Activated naive CD8-positive, alpha-beta T cell (primary cell): Measurements from ENCODE around the gene VPS13D.
"Not testable (repeated sequence)": the region's sequence is repeated elsewhere in the genome, so short reads cannot be mapped to it uniquely, and the experiment has no call there.

ENCODE experiments used
- H3K27ac Mint-ChIP-seq: one replicate; pipeline ENCODE4 v1.8.0; 2021; ENCODE audit warnings: mixed read lengths
- H3K27me3 Mint-ChIP-seq: one replicate; pipeline ENCODE4 v1.8.0; 2021; ENCODE audit warnings: mixed read lengths
- H3K36me3 Mint-ChIP-seq: one replicate; pipeline ENCODE4 v1.8.0; 2021; ENCODE audit warnings: mixed read lengths
- H3K4me1 Mint-ChIP-seq: one replicate; pipeline ENCODE4 v1.8.0; 2021; ENCODE audit warnings: low read depth, mixed read lengths
- H3K4me3 Mint-ChIP-seq: one replicate; pipeline ENCODE4 v1.8.0; 2021; ENCODE audit warnings: mild to moderate bottlenecking, mixed read lengths
- H3K9me3 Mint-ChIP-seq: one replicate; pipeline ENCODE4 v1.8.0; 2021; ENCODE audit warnings: low read depth, mixed read lengths

Gene VPS13D

DNA sequence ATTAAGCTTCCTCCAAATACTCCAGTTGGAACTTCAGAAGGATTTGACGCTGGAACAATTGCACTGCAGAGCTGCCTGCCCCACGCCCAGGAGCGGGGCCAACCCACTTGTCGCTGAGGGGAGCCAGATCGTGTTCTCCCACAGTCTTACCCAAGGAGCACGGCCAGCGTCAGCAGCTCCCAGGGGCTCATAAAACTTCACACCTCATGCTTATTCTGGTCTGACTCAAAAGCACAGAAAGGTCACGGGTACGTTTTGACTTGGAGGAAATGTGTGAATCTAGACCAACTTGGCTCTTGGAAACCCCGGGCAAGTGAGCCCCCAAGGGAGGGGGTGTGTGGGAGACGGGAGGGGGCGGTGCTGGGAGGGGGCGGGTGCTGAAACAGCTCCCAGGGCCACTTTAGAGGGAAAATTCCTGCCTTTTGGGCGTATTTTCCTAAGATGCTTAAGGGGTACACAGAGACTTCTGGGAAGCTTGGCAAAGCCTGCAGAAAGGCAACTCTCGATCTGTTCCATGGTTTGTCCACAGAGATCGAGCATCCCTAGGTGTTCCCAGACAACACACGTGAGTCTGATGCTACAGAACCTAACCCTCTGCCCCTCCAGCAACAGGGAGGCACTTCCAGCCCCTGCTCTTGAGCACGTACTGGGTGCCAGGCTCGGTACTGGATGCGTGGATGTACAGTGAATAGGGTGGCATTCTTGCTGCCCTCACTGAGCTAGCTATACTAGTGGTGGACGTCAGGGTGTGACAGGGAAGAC, 289.3 kb downstream of the VPS13D start:
- no peaks in the 10 kb centered on the region for H3K9me3 Mint-ChIP-seq
- H3K27ac Mint-ChIP-seq: peak overlapping the region; percentile 92

DNA sequence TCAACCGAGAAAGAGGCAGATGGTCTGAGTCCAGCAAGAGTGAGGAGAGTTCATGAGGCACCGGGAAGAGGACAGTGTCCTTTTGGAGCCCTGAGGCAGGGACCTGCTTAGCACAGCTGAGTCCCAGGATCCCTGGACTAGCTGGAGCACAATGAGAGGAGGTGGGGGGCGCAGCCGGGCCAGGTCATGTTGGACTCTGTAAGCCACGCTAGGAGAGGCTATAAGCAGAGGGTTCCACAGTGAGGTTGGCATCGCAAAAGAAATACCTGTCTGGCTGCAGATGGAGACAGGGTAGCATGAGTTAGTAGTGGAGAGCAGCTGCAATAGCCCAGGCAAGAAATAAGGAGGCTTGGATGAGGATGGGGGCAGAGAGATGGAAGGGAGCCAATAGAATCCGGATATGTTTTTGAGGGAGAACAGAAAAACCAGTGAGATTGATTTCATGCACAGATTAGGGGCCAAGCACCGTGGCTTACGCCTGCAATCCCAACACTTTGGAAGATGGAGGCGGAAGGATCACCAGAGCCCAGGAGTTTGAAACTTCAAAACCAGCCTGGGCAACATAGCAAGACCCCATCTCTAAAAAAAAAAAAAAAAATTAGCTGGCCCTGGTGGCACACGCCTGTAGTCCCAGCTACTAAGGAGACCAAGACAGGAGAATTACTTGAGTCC, 290.0 kb downstream of the VPS13D start:
- Mint-ChIP-seq H3K27ac (peak overlapping the region; percentile 92), H3K36me3 (peaks cover 13% of the 10 kb centered on the region), H3K27me3 (no peaks in the 10 kb centered on the region)

More for the DNA sequence above, 289.3 kb downstream of the VPS13D start:
- H3K36me3 Mint-ChIP-seq: peaks cover 17% of the 10 kb centered on the region
- H3K4me1 Mint-ChIP-seq: peaks cover 36% of the 10 kb centered on the region
- H3K4me3 Mint-ChIP-seq: peak overlapping the region; percentile 65
- no peaks in the 10 kb centered on the region for H3K27me3 Mint-ChIP-seq

GRCh38 chr1:12521096-12521495, 291.3 kb downstream of the VPS13D start:
- no peaks in the 10 kb centered on the region for H3K9me3 Mint-ChIP-seq
- H3K4me1 Mint-ChIP-seq: peaks cover 29% of the 10 kb centered on the region
- peaks cover 13% of the 10 kb centered on the region for H3K36me3 Mint-ChIP-seq
- no peaks in the 10 kb centered on the region for H3K27me3 Mint-ChIP-seq
- peak overlapping the region; percentile 34 for H3K27ac Mint-ChIP-seq
- H3K4me3 Mint-ChIP-seq: no peak overlapping the region

More for the DNA sequence above, 290.0 kb downstream of the VPS13D start:
- Mint-ChIP-seq H3K9me3 (no peaks in the 10 kb centered on the region), H3K4me1 (peaks cover 30% of the 10 kb centered on the region), H3K4me3 (no peak overlapping the region)

DNA sequence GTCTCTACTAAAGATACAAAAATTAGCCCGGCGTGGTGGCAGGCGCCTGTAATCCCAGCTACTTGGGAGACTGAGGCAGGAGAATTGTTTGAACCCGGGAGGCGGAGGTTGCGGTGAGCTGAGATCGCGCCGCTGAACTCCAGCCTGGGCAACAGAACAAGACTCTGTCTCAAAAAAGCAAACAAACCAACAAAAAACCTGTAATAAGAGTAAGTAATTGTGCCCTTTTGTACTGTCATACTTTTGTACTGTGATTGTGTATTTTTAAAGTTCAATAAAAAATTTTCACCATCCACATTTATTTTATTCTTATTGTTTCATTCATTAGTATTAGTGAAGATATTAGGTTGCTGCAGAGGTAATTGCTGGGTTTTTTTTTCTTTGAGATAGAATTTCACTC, 292.9 kb downstream of the VPS13D start:
- not testable (repeated sequence) for H3K9me3 Mint-ChIP-seq, H3K4me3 Mint-ChIP-seq, H3K27me3 Mint-ChIP-seq, H3K36me3 Mint-ChIP-seq, H3K27ac Mint-ChIP-seq
- H3K4me1 Mint-ChIP-seq: peaks cover 21% of the 10 kb centered on the region

DNA sequence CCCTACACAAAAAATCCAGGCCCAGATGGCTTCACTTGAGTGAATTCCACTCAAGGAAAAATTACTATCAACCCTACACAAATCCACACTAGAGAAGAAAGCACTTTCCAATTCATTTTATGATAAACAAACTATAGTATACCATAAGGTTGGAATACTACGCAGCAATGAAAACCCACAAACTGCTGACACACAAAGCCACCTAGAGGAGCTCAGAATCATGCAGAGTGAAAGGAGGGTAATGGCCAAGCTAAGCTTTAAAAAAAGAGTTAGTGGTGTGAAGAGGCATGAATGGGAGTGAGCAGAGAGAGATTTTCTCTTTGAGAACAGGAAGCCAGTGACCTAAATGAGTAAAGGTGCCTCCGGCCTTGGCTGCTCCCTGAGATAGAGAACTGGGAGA, 294.4 kb downstream of the VPS13D start:
- no peak overlapping the region for H3K4me3 Mint-ChIP-seq
- H3K27me3 Mint-ChIP-seq: no peaks in the 10 kb centered on the region
- peaks cover 6% of the 10 kb centered on the region for H3K36me3 Mint-ChIP-seq
- no peaks in the 10 kb centered on the region for H3K9me3 Mint-ChIP-seq
- peaks cover 15% of the 10 kb centered on the region for H3K4me1 Mint-ChIP-seq
- no peak overlapping the region for H3K27ac Mint-ChIP-seq

GRCh38 chr1:12525311-12526181, 295.7 kb downstream of the VPS13D start:
- Mint-ChIP-seq H3K4me3 (no peak overlapping the region), H3K27ac (no peak overlapping the region), H3K27me3 (no peaks in the 10 kb centered on the region), H3K36me3 (no peaks in the 10 kb centered on the region), H3K9me3 (no peaks in the 10 kb centered on the region), H3K4me1 (peaks cover 14% of the 10 kb centered on the region)

DNA sequence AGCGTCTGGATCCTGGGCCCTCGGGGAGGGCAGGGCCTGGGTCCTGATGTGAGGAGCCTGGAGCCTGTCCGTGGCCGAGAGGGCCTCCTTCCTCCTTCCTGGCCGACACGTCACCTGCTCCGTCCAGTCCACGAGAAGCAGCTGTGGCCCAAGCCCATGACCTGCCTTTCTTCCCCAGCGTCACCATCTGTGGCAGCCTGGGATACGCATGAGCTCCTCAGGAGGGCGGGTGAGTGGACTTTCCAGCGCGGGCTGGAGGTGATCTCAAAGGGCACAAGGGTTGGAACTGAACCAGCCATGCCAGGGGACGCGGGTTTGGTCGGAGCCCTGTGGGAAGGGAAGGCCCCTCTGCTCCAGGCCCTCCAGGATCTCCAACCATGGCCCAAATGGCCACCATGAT, 297.7 kb downstream of the VPS13D start:
- Mint-ChIP-seq H3K4me1 (peaks cover 11% of the 10 kb centered on the region), H3K27ac (no peak overlapping the region), H3K27me3 (no peaks in the 10 kb centered on the region), H3K9me3 (no peaks in the 10 kb centered on the region), H3K4me3 (no peak overlapping the region), H3K36me3 (peaks cover 2% of the 10 kb centered on the region)

DNA sequence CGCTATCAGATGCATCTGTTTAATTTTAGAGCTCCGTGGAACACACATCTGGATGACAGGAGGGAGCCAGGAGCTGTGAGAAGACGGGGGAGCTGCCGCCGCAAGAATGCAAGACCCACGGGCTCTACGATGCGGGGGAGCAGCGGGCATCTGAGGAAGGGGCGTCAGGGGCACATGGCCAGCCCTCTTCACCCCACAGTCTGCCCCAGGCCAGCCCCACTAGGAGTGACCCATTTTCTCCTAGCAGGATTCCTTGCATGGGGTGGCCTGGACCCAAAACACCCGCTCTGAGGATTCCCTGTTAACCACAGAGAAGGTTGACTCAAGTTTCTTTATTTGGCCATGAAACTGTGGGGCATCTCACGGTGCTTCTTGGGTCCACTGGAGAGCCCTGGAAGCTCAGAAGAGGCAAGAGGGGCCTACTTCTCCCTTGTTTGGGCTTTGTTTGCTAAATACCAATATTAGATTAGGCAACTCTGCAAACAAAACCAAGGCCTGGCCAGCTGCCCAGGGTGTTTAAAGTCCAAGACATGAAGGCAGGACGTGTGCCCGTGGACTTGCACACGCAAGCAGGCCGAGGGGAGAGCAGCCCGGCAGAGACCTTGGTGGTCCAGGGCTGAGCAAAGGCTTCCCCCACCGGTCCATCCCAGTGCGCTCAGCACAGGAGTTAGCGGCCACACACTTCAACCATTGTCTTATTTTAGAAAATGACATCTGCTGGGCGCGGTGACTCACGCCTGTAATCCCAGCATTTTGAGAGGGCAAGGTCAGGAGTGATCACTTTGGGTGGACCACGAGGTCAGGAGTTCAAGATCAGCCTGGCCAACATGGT, 298.4 kb downstream of the VPS13D start:
- peaks cover 12% of the 10 kb centered on the region for H3K4me1 Mint-ChIP-seq
- peaks cover 4% of the 10 kb centered on the region for H3K36me3 Mint-ChIP-seq
- no peak overlapping the region for H3K4me3 Mint-ChIP-seq
- no peak overlapping the region for H3K27ac Mint-ChIP-seq
- no peaks in the 10 kb centered on the region for H3K9me3 Mint-ChIP-seq
- no peaks in the 10 kb centered on the region for H3K27me3 Mint-ChIP-seq

DNA sequence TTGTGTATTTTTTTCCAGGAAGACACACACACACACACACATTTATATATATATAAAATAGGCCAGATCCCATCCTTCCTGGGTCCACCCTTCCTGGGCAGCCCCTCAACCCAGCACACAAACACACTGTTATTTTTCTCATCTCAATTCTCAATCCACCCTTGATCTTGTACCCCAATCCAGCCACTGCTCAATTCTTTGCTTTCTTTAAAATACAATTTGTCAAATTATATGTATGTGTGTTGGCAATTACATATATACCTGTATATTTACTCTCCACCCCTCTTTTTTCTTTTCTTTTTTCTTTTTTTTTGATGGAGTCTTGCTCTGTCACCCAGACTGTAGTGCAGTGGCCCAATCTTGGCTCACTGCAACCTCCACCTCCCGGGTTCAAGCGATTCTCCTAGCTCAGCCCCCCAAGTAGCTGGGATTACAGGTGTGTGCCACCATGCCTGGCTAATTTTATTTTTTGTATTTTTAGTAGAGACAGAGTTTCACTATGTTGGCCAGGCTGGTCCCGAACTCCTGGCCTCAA, 299.9 kb downstream of the VPS13D start:
- Mint-ChIP-seq H3K36me3 (peaks cover 9% of the 10 kb centered on the region), H3K27ac (no peak overlapping the region), H3K9me3 (no peaks in the 10 kb centered on the region), H3K4me1 (peaks cover 12% of the 10 kb centered on the region), H3K27me3 (no peaks in the 10 kb centered on the region), H3K4me3 (no peak overlapping the region)

DNA sequence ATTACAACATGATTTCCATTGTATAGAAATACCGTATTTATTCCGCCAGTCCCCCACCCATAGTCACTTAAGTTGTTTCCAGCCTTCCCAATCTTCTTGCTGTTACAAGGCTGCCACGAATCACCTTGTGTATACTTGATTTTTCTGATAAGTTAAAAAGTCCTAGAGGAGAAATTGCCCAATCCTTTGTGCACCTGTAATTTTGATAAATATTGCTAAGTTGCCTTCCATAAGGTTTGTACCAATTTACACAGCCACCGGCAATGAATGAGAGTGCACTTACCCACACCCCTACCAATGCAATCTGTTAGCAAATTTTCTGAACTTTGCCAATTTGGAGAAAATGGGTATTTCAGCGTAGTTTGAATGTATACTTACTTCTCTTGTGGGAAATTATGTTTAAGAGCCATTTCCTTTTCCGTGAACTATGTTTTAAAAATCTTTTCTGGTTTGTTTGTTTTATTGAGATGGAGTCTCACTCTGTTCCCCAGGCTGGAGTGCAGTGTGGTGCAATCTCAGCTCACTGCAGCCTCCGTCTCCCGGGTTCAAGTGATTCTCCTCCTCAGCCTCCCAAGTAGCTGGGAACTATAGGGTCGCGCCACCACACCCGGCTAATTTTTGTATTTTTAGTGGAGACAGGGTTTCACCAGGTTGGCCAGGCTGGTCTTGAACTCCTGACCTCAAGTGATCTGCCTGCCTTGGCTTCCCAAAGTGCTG, 300.8 kb downstream of the VPS13D start:
- Mint-ChIP-seq H3K36me3 (peaks cover 14% of the 10 kb centered on the region), H3K4me3 (no peak overlapping the region), H3K27me3 (no peaks in the 10 kb centered on the region)

GRCh38 chr1:12531179-12531499, 301.3 kb downstream of the VPS13D start:
- H3K4me3 Mint-ChIP-seq: no peak overlapping the region
- H3K36me3 Mint-ChIP-seq: peaks cover 17% of the 10 kb centered on the region
- no peak overlapping the region for H3K27ac Mint-ChIP-seq
- H3K9me3 Mint-ChIP-seq: peaks cover 6% of the 10 kb centered on the region
- no peaks in the 10 kb centered on the region for H3K27me3 Mint-ChIP-seq
- H3K4me1 Mint-ChIP-seq: peaks cover 12% of the 10 kb centered on the region

More for the DNA sequence above, 300.8 kb downstream of the VPS13D start:
- H3K9me3 Mint-ChIP-seq: peaks cover 4% of the 10 kb centered on the region
- no peak overlapping the region for H3K27ac Mint-ChIP-seq
- peaks cover 12% of the 10 kb centered on the region for H3K4me1 Mint-ChIP-seq

DNA sequence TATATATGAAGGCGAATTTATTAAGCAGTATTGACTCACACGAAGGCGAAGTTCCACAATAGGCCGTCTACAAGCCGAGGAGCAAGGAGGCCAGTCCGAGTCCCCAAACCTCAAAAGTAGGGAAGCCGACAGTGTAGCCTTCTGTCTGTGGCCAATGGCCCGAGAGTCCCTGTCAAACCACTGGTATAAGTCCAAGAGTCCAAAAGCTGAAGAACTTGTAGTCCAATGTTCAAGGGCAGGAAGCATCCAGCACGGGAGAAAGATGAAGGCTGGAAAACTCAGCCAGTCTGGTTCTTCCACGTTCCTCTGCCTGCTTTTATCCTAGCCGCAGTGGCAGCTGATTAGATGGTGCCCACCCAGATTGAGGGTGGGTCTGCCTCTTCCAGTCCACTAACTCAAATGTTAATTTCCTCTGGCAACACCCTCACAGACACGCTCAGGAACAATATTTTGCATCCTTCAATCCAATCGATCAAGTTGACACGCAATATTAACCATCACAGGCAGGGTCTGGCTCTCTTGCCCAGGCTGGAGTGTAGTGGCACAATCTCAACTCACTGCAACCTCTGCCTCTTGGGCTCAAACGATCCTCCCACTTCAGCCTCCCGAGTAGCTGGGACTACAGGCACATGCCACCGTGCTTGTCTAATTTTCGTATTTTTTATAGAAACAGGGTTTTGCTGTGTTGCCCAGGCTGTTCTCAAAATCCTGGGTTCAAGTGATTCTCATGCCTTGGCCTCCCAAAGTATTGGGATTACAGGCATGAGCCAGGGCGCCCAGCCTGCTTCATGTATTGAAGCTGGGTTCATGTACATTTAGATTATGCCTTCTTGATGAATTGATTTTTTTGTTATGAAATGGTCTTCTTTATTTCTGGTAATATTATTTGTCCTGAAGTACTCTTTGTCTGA, 302.8 kb downstream of the VPS13D start:
- Mint-ChIP-seq H3K4me3 (no peak overlapping the region), H3K27me3 (no peaks in the 10 kb centered on the region), H3K4me1 (peaks cover 12% of the 10 kb centered on the region), H3K36me3 (peaks cover 30% of the 10 kb centered on the region), H3K27ac (no peak overlapping the region), H3K9me3 (peaks cover 17% of the 10 kb centered on the region)

- no peaks in the 10 kb centered on the region for H3K27me3 Mint-ChIP-seq
- H3K4me3 Mint-ChIP-seq: no peak overlapping the region
- H3K4me1 Mint-ChIP-seq: peaks cover 2% of the 10 kb centered on the region
- H3K36me3 Mint-ChIP-seq: peaks cover 33% of the 10 kb centered on the region
- H3K9me3 Mint-ChIP-seq: peaks cover 18% of the 10 kb centered on the region
- no peak overlapping the region for H3K27ac Mint-ChIP-seq
Measured at GRCh38 chr1:12536023-12536639, 306.3 kb downstream of the VPS13D start.
